Nephron progenitor cell (in vitro differentiated cells): ENCODE measurements around the gene XPO6.

Experiments used
- DNase-seq: peaks from one replicate; pipeline ENCODE4 v3.0.0; 2021
- H3K27ac Mint-ChIP-seq: 2 replicates; pipeline ENCODE4 v1.8.0; 2021; ENCODE audit warnings: mild to moderate bottlenecking, moderate library complexity, mixed read lengths
- H3K27me3 Mint-ChIP-seq: 2 replicates; pipeline ENCODE4 v1.8.0; 2021; ENCODE audit warnings: mild to moderate bottlenecking, low read depth, mixed read lengths; ENCODE audit not compliant: poor library complexity
- H3K36me3 Mint-ChIP-seq: 2 replicates; pipeline ENCODE4 v1.8.0; 2021; ENCODE audit warnings: low read depth, mixed read lengths
- H3K4me1 Mint-ChIP-seq: 2 replicates; pipeline ENCODE4 v1.8.0; 2021; ENCODE audit warnings: mixed read lengths
- H3K4me3 Mint-ChIP-seq: 2 replicates; pipeline ENCODE4 v1.8.0; 2021; ENCODE audit warnings: mild to moderate bottlenecking, moderate library complexity, mixed read lengths
- H3K9me3 Mint-ChIP-seq: 2 replicates; pipeline ENCODE4 v1.8.0; 2021; ENCODE audit warnings: mild to moderate bottlenecking, moderate library complexity, mixed read lengths
- CTCF ChIP-seq: fragments of 200-600 bp; sonication (generic); IDR thresholded peaks from 2 replicates; pipeline ENCODE4 v1.5.0; 2021; ENCODE audit warnings: antibody characterized with exemption

The XPO6 gene

DNA sequence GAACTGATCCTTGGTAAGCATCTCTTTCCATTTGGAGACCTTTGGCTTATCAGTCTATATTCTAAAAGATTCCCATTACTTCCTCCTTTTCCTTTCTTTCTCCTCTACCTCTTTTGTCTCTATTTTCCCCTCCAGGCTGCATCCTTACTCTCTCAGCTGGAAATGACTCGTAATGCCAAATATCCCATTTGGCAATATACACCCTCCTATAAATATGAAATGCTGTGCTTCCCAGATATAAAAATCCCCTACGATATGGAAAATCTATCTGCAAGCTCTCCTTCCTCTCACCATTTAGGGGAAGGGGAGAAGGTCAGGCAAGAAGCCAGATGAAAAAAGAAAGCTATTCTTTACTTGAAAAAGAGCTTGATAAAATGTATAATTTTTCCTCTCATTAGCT, 39.9 kb downstream of the XPO6 start:
- no peak overlapping the region for H3K4me3 Mint-ChIP-seq
- H3K36me3 Mint-ChIP-seq, result peaks cover 53% of the 10 kb centered on the region

DNA sequence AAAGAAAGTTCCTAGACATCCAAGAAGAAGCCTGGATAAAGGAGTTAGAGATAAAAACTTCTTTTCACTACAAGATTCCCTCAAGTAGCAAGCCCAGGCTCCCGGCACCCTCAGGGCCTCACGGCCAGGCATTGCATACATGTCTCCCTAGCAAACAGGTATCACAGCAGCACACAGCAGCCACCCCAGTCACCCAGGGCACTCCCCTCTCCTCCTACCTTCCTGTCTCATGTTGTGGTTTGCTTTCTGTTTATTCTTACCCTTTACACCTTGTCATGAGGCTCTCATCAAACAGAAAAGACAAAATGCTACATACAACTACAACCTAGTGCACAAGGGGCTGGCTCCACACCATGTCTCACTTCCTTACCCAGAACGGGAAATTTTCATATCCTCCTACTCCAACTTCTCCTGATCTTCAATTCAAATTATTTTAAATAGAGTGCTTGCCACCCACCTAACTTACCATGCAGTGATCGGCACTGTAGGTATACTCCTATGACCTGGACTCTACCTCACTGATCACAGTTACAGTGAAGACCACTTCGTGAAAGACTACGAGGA, 42.7 kb downstream of the XPO6 start:
- TF ChIP-seq CTCF, result no peak
- Mint-ChIP-seq H3K27ac (peak overlapping the region; percentile 40), H3K27me3 (no peaks in the 10 kb centered on the region)

More for the DNA sequence above, 39.9 kb downstream of the XPO6 start:
- no peaks in the 10 kb centered on the region for H3K9me3 Mint-ChIP-seq
- H3K27me3 Mint-ChIP-seq, result no peaks in the 10 kb centered on the region
- H3K27ac Mint-ChIP-seq, result peak overlapping the region; percentile 66
- H3K4me1 Mint-ChIP-seq, result no peaks in the 10 kb centered on the region
- TF ChIP-seq CTCF, result no peak
- no peak for DNase-seq

GRCh38 chr16:28167730-28168129, 44.0 kb downstream of the XPO6 start:
- TF ChIP-seq CTCF, result no peak
- Mint-ChIP-seq H3K27me3 (no peaks in the 10 kb centered on the region), H3K4me1 (peaks cover 12% of the 10 kb centered on the region), H3K4me3 (no peak overlapping the region), H3K27ac (peak overlapping the region; percentile 50), H3K9me3 (no peaks in the 10 kb centered on the region), H3K36me3 (peaks cover 35% of the 10 kb centered on the region)
- DNase-seq, result no peak

More for the DNA sequence above, 42.7 kb downstream of the XPO6 start:
- Mint-ChIP-seq H3K36me3 (peaks cover 37% of the 10 kb centered on the region), H3K4me1 (peaks cover 1% of the 10 kb centered on the region), H3K4me3 (no peak overlapping the region), H3K9me3 (no peaks in the 10 kb centered on the region)
- DNase-seq, result no peak

DNA sequence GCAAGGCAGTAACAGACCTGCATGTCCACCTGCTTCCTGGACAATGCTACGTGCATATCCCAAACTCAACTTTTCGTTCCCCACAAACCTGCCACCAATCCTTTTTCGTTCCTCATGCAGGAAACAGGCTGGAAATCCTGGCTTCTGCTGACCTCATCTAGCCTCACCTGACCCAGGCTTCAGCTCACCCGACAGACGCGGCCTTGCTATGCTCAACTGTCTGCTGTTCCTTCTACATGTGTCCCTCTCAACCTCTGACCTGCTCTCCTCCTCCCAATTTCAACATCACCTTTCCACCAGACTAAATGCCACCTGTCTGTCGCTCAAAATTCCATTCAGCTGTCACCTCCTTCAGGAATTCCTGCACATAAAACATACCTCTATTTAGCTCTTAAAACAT, 44.5 kb downstream of the XPO6 start:
- Mint-ChIP-seq H3K4me1 (peaks cover 15% of the 10 kb centered on the region), H3K4me3 (no peak overlapping the region), H3K27me3 (no peaks in the 10 kb centered on the region), H3K36me3 (peaks cover 30% of the 10 kb centered on the region), H3K27ac (no peak overlapping the region), H3K9me3 (no peaks in the 10 kb centered on the region)
- no peak for DNase-seq
- no peak for TF ChIP-seq CTCF

GRCh38 chr16:28166394-28167208, 45.2 kb downstream of the XPO6 start:
- Mint-ChIP-seq H3K9me3 (no peaks in the 10 kb centered on the region), H3K4me1 (peaks cover 19% of the 10 kb centered on the region), H3K36me3 (peaks cover 29% of the 10 kb centered on the region), H3K4me3 (no peak overlapping the region), H3K27me3 (no peaks in the 10 kb centered on the region), H3K27ac (no peak overlapping the region)
- TF ChIP-seq CTCF, result no peak
- no peak for DNase-seq
